GM20000 (cell line): ENCODE measurements around the gene CAMTA1.
"Not testable (repeated sequence)": the region's sequence is repeated elsewhere in the genome, so short reads cannot be mapped to it uniquely, and the experiment has no call there.

ENCODE experiments used
- DNase-seq: peaks from one replicate; pipeline ENCODE4 v3.0.0; 2012; ENCODE audit warnings: low spot score
- CTCF ChIP-seq: IDR thresholded peaks from 2 replicates; pipeline ENCODE4 v1.5.1; 2012; ENCODE audit warnings: mild to moderate bottlenecking, control low read depth; ENCODE audit errors: extremely low read depth, missing control alignments

The CAMTA1 gene

GRCh38 chr1:7594714-7595295, 809.6 kb downstream of the CAMTA1 start:
- no peak for TF ChIP-seq CTCF
- DNase-seq = no peak

- TF ChIP-seq CTCF = no peak
- no peak for DNase-seq
These were observed 810.1 kb downstream of the CAMTA1 start for GRCh38 chr1:7595336-7595735.

- no peak for DNase-seq
- TF ChIP-seq CTCF = no peak
These were observed 811.1 kb downstream of the CAMTA1 start for GRCh38 chr1:7596126-7596965.

- DNase-seq = not testable (repeated sequence)
These were observed 812.8 kb downstream of the CAMTA1 start for GRCh38 chr1:7598058-7598457.

- not testable (repeated sequence) for DNase-seq
These were observed 819.7 kb downstream of the CAMTA1 start for GRCh38 chr1:7604906-7605305.

- no peak for DNase-seq
- no peak for TF ChIP-seq CTCF
These were observed 820.8 kb downstream of the CAMTA1 start for GRCh38 chr1:7606096-7606495.

GRCh38 chr1:7607097-7607496, 821.8 kb downstream of the CAMTA1 start:
- no peak for TF ChIP-seq CTCF
- DNase-seq = no peak

GRCh38 chr1:7608628-7609305, 823.5 kb downstream of the CAMTA1 start:
- no peak for TF ChIP-seq CTCF
- DNase-seq = no peak
